GM12872 (cell line): Measurements from ENCODE around the gene RPS27.
A peak's percentile ranks its signal among the peaks of the same experiment; 100 is the strongest.

Source experiments
- TF ChIP-seq, protein P1 (sequence below): IDR thresholded peaks from 3 replicates; pipeline ENCODE4 v1.5.1; 2011; ENCODE audit warnings: low read depth, mild to moderate bottlenecking, low read length, moderate library complexity; ENCODE audit not compliant: insufficient read depth

The RPS27 gene

DNA sequence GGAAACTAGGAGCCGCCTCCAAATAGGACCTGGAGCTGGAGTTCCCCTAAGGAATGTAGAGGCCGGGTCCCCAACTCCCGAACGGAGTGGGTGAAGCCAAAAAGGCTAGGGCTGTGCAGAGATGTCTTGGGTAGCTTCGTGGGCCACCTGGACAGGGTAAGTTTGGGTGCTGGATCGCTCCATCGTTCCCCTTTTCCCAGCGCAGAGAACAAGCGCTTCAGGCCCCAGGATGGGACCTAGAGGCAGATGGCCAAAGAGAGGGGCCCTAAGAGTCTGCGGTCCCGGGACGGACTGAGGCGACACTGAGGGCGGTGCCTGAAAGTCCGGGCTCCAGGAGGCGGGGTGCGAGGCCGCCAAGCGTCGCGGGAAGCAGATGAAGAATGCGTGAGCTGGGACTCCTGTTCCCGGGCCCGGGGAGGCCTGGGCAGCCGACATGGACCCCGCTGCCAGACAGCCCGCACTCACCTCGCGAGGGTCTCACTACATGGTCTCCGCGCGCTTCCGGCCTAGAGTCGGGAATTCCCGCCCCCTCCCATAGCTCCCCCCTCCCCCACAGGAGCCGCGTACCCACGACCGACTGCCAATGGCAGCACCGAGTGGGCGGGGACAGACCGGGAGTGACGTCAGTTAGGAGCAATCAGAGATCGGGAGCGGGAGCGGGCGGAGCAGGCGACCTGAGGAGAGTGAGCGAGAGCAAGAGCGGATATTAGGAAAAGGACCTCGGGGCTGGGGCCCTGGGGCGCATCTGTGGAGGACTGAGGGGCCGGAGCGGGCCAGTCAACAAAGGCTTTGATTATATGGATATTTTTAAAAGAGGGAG lies 27.3 kb upstream of the RPS27 start, which contains the start of gene SLC39A1:
Gene SLC39A1, minus strand, starts transcription at position 508 of the 820 bp plus-strand sequence. CDS start 822 bp downstream, outside the sequence.
- TF ChIP-seq, protein P1, sequence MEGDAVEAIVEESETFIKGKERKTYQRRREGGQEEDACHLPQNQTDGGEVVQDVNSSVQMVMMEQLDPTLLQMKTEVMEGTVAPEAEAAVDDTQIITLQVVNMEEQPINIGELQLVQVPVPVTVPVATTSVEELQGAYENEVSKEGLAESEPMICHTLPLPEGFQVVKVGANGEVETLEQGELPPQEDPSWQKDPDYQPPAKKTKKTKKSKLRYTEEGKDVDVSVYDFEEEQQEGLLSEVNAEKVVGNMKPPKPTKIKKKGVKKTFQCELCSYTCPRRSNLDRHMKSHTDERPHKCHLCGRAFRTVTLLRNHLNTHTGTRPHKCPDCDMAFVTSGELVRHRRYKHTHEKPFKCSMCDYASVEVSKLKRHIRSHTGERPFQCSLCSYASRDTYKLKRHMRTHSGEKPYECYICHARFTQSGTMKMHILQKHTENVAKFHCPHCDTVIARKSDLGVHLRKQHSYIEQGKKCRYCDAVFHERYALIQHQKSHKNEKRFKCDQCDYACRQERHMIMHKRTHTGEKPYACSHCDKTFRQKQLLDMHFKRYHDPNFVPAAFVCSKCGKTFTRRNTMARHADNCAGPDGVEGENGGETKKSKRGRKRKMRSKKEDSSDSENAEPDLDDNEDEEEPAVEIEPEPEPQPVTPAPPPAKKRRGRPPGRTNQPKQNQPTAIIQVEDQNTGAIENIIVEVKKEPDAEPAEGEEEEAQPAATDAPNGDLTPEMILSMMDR = no peak

DNA sequence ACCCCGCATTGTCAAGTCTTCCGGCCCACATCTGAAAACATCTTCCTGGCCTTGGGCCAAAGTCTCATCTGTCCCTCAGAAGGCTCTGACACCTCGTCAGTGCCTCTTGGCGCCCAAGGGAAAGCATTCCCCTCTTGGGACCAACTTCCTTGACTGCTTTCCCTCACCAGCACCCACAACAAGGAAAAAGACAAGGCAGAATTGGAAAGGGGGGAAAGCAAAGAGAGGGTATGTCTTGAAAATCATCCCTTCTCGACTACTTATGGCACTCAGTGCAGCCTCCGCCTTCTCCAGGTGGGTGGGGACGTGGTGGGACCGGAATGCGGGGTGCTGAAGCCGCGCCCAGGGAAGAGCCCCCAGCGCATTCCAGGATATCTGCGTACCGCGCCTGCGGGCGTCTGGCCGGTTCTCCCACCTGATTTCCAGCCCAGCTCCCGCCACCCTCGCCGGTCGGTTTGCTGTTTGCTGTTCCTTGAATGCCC lies 26.7 kb upstream of the RPS27 start:
- TF ChIP-seq, protein P1 = no peak

DNA sequence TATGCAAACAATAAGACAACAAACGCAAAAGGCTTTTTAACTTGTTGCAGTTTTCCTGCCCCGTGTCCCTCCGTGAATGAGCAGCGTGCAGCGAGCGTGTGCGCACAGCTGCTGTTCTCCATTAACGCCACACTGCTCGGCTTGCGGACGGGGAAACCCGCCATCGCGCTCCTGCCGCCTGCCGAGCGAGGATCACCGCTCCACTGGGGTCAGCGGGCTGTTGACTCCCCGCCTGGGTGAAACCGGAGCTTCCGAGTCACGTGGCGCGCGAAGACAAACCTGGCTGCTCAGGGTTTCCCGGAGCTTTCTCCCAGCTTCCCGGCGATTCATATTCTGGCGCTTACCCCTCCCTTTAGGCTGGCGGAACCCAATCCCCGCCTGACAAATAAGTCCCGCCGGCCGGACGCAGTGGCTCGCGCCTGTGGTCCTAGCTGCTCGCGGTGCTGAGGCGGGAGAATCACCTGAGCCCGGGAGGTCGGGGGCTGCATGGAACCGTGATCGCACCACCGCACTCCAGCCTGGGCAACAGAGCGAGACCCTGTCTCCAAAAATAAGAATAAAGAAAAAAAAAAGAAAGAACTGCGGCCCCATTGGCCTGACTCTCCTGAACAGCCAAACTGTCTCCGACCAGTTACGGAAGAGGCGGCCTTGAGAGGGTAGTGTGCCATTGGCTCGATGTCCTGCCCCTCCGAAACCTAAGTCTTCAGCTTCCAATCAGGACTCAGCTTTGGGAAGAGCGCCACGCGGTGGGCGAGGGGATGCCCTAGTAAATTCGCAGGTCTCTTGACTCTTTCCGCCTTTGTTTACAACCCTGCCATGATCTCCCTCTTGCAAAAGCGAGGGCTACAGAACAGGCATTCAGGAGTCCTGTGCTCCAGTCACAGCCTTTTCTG lies 23.2 kb upstream of the RPS27 start, which contains the start of gene CREB3L4:
Gene CREB3L4, plus strand, starts transcription at position 796 of the 893 bp plus-strand sequence. CDS start 624 bp downstream, outside the sequence.
- TF ChIP-seq, protein P1 = peak; percentile 56

DNA sequence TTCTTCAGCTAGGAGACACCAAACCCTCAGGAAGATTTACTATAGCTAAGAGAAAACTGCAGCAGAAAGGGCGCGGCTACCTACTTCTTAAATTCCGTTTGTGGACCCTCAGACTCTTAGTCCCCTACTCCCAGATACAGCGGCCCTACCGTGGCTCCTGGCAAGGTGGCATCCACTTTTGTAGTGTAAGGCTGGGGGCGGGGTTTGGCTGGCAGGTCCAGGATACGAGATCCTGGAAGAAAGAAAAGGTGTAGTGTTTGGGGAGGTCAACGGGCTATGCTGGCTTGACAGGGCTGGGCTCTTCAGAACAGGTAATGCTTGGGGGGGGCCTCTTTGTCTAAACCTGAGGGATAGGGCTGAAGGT lies 22.6 kb upstream of the RPS27 start:
- TF ChIP-seq, protein P1 = no peak

DNA sequence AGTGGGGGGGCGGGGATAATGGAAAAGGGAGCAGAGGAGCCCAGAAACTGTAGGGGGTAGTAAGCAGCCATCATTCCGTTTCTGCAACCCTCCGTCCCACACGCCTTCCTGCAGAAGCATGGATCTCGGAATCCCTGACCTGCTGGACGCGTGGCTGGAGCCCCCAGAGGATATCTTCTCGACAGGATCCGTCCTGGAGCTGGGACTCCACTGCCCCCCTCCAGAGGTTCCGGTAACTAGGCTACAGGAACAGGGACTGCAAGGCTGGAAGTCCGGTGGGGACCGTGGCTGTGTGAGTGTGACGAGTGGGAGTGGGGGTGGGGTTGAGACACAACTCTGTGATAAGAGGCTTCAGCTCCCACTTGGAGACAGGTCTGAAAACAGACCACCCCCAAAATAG lies 22.2 kb upstream of the RPS27 start:
- TF ChIP-seq, protein P1 = no peak

DNA sequence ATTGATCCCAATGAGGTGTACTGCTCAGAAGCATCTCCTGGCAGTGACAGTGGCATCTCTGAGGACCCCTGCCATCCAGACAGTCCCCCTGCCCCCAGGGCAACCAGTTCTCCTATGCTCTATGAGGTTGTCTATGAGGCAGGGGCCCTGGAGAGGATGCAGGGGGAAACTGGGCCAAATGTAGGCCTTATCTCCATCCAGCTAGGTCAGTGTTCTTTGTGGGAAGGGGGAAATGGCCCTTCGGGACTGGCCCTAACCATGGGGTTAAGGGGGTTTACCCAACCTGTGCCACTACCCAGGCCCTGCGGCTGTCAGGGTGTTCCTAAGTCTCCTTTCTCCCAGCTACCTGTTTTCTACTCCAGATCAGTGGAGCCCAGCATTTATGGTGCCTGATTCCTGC lies 21.6 kb upstream of the RPS27 start:
- TF ChIP-seq, protein P1 = no peak

DNA sequence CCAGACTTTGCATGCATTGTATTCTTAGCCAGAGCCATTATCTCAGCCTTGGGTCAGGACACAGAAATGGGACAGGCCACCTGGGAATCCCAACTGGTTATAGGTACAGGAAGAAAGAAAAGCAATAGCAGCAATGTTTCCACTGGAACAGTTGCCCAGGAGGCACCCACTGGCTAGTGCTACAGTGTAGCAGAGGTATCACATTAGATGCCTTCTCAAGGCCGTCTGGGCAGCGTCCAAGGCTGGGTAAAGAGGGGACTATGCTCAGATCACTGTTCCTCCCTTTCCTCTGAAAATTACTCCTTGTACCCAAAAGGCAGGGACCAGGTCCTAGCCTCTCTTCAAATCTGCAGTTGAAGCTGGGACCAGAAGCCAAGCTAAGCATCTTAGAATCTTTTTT lies 20.2 kb upstream of the RPS27 start:
- TF ChIP-seq, protein P1 = no peak
